HG03045 (cell line): ENCODE measurements around the gene OR8S1.
"Not testable (repeated sequence)": the region's sequence is repeated elsewhere in the genome, so short reads cannot be mapped to it uniquely, and the experiment has no call there.

ENCODE experiments used
- ATAC-seq: cut with Tn5 transposase; IDR thresholded peaks from one replicate; pipeline ENCODE4 v1.9.1; 2021; ENCODE audit warnings: mild to moderate bottlenecking, moderate library complexity; ENCODE audit not compliant: unreplicated experiment

Gene OR8S1, protein sequence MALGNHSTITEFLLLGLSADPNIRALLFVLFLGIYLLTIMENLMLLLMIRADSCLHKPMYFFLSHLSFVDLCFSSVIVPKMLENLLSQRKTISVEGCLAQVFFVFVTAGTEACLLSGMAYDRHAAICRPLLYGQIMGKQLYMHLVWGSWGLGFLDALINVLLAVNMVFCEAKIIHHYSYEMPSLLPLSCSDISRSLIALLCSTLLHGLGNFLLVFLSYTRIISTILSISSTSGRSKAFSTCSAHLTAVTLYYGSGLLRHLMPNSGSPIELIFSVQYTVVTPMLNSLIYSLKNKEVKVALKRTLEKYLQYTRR

DNA sequence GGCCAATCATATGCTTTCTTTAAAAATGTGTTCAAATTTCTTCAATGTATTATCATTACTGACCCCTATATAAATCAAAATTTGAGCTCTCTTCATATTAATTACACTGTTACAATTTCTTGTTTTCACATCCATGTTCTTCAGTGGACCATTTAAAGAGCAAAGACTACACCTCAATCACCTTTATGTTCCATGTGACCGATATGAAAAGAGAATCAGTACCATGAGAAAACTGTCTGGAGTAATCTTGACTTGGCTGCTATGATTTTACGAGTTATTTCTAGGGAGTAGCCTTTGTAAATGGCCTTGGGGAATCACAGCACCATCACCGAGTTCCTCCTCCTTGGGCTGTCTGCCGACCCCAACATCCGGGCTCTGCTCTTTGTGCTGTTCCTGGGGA lies at the start of gene OR8S1:
Gene OR8S1, plus strand, starts transcription at position 301 of the 400 bp plus-strand sequence. Its CDS starts 0 bp downstream, at position 301.
- no peak for ATAC-seq

DNA sequence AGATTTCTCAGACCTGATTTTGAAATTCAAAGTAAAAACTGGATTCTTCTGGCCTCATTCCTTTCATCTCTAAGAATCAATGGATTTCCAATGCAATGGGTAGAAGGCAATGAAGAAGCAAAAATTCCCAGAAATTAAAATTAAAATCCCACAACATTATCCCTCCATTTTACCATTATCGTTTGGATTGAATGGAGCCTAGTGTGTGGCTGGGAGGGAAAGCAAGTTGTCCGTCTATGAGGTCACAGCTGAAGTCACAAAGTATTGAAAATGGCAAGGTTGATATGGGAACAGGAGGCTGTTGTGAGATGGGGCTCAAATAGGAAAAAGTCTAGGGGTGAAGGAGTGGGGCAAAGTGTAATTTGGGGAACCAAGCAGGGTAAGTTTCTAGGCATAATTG lies 43.2 kb upstream of the OR8S1 start, which contains the start of gene C12orf54:
Gene C12orf54, plus strand, starts transcription at position 301 of the 400 bp plus-strand sequence. CDS start 799 bp downstream, outside the sequence.
- ATAC-seq: no peak

DNA sequence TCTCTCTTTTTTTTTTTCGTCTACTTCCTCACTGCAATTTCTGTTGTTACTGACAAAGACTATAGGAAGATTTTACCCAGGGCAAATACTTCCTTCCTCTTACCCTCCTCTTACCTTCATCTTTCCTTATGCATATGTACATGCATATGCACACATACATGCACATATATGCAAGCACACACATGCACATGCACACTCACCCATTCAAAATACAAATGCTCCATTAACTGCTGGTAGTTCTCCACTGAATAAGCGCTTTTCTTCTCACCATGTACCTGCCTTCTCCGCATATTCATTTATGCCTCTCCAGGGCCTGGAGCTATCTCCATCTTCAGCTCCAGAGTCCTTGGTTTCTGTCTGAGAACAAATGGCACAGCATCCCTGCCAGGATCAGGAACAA lies 42.5 kb upstream of the OR8S1 start:
- ATAC-seq: no peak

DNA sequence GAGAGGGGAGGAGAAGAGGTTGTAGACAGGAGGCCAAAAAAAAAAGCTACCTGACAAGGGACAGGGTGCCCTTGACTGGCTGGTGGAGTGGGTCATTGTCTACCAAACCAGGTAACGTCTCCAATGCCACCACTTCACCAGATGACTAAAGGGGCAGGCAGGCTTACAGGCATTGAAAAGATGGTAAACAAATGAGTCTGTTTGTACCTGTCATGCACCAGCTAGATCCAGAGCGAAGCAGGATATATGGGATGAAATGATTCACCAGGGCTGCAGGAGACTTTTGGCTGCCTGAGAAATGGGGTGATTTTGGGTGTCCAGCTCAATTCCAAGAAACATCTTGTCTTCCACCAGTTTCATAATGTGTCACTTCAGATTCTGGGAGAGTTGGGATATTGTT lies 39.2 kb upstream of the OR8S1 start:
- ATAC-seq: no peak

DNA sequence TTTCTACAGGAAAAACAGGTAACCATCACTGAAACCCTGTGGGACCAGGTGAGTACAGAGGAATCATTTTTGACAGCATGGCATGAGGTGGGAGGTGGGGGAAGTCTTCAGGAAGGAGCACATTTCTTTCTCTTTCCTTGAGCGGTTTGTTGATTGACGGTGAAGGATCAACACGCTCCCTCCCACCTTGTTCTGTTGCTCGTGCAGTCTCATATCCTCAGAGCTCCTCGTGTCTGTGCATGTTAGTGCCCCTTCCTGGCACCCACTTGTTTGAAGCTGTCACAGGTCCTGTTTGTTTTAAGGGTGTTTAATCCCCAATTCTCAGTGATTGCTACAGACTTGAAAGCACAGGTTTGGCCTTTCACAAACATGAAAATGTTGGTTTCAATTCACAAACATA lies 38.8 kb upstream of the OR8S1 start:
- no peak for ATAC-seq

DNA sequence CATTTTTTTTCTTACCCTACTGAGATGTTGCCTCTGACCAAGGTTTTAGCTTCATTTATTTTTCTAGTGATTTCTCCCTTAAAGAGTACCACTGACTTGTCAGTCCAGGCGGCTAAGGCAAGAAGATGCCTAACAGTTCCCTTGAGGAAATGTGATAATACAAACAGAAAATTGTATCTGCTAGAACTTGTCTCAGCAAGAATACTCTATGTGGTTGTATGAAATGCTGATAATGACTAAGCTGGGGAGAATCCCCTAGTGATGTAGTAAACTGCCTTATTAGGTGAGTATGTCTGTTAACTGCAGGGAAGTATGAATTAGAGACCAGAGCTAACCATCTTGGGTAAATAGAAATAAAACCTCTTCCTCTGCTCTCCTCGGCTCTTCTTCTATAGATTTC lies 36.4 kb upstream of the OR8S1 start:
- no peak for ATAC-seq

DNA sequence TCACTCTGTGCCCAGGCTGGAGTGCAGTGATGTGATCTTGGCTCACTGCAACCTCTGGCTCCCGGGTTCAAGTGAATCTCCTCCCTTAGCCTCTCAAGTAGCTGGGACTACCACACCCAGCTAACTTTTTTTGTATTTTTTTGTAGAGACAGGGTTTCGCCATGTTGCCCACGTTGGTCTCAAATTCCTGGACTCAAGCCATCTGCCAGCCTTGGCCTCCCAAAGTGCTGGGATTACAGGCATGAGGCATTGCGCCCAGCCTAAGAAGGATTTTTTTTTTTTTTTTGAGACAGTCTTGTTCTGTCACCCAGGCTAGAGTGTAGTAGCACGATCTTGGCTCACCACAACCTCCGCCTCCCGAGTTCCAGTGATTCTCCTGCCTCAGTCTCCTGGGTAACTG lies 36.0 kb upstream of the OR8S1 start:
- not testable (repeated sequence) for ATAC-seq

DNA sequence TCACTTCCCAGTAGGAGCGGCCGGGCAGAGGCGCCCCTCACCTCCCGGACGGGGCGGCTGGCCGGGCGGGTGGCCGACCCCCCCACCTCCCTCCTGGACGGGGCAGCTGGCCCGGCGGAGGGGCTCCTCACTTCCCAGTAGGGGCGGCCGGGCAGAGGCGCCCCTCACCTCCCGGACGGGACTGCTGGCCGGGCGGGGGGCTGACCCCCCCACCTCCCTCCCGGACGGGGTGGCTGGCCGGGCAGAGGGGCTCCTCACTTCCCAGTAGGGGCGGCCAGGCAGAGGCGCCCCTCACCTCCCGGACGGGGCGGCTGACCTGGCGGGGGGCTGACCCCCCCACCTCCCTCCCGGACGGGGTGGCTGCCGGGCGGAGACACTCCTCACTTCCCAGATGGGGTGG lies 25.2 kb upstream of the OR8S1 start:
- ATAC-seq: not testable (repeated sequence)

DNA sequence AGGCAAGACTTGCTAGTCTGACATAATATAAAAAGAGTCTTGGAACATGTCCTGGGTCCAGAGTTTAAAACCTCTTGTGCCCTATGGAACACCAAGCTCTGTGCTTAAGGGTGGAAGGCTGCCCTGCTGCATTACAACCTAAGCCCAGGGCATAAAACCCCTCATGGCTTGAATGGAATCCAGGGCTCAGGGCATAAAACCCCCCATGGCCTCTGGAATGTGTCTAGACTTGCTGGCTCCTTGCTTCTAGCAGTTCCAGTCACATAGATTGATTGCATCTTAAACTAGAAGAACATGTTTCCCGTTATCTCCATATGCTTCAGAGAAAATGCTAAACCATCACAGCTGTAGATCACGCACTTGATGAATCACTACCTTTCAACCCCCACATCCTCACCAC lies 18.6 kb upstream of the OR8S1 start:
- ATAC-seq: not testable (repeated sequence)

DNA sequence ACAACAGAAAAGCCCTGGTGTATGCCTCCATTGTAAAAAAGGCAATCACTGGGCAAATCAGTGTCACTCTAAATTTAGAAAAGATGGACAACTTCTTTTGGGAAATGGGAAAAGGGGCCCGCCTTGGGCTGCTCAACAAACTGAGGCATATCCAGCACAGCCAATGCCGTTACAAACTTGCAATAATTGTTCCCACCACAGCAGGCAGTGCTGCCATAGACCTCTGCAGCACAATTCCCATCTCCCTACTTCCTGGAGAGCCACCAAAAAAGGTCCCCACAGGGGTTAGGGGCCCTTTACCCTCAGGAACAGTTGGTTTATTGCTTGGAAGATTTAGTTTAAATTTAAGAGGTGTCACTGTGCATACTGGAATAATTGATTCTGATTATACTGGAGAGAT lies 16.4 kb upstream of the OR8S1 start:
- no peak for ATAC-seq

DNA sequence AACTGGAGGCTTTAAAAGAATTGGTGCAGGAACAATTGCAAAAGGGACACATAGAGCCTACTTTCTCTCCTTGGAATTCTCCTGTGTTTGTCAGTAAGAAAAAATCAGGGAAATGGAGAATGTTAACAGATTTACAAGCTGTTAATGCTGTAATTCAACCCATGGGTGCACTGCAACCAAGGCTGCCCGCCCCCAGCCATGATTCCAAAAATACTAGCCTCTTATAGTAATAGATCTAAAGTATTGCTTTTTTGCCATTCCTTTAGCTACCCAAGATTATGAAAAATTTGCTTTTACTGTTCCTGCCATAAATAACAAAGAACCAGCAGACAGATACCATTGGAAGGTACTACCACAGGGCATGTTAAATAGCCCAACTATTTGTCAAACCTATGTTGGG lies 15.3 kb upstream of the OR8S1 start:
- ATAC-seq: no peak

DNA sequence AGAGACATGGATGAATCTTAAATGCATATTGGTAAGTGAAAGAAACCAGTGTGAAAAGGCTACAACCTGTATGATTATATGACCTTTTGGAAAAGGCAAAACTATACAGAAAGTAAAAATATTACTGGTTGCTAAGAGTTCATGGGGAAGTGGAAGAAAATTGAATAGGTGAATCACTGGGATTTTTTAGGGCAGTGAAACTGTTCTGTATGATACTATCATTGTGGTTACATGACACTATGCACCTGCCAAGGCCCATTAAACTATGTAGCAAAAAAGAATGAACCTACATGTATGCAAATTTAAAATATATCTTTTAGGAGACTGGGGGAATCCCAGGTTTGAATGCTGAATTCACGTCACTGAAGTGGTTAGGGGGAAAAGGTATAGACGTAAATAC lies 12.6 kb upstream of the OR8S1 start:
- peak; percentile 82 for ATAC-seq

DNA sequence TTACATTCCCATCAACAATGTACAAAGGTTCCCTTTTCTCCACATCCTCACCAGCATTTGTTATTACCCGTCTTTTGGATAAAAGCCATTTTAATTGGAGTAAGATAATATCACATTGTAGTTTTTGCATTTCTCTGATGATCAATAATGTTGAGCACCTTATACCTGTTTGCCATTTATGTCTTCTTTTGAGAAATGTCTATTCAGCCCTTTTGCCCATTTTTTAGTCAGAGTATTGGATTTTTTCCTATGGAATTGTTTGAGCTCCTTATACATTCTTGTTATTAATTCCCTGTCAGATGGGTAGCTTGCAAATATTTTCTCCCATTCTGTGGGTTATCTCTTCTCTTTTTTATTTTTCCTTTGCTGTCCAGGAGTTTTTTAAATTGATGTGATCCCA lies 10.7 kb upstream of the OR8S1 start:
- no peak for ATAC-seq

DNA sequence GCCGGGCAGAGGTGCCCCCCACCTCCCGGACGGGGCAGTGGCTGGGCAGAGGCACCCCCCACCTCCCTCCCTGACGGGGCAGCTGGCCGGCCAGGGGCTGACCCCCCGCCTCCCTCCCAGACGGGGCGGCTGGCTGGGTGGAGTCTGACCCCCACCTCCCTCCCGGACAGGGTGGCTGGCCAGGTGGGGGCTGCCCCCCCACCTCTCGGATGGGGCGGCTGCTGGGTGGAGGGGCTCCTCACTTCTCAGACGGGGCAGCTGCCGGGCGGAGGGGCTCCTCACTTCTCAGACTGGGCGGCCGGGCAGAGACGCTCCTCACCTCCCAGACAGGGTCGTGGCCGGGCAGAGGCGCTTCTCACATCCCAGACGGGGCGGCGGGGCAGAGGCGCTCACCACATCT lies 5.1 kb upstream of the OR8S1 start:
- not testable (repeated sequence) for ATAC-seq

DNA sequence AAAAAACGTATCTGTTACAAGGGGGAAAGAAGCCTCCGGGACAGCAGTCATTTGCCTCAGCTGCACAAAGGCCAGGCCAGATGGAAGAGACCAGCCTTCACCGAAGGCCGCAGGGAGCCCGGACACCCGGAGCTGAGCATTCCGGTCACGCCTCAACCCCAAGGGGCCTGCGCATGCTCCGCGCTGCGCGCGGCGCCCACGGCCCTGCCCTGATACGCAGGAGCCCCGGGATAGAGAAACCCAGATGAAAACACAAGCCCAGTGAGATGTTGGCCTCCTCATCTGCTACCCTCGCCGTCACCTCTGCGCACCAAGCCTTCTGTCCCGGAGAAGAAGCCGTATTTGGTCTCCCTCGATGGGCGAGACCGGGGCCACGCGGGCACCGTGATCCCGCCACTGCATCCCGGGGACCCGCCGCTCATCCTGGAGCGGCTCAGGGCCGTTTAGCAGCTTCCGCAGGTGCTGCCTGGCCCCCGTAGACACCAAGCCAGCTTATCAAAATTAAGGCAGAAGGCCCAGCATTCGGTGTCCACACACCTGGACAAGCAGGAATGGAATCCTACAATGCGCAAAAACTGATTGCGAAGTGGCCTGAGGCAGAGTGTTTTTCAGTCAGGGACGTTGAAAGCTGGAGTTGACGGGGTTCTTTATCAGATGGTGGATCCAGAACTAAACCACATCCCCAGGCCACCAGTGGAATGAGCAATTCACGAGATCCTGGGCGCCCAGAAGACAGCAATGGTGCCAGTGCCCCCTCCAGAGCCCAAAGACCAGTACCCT lies 2.6 kb downstream of the OR8S1 start:
- ATAC-seq: no peak

DNA sequence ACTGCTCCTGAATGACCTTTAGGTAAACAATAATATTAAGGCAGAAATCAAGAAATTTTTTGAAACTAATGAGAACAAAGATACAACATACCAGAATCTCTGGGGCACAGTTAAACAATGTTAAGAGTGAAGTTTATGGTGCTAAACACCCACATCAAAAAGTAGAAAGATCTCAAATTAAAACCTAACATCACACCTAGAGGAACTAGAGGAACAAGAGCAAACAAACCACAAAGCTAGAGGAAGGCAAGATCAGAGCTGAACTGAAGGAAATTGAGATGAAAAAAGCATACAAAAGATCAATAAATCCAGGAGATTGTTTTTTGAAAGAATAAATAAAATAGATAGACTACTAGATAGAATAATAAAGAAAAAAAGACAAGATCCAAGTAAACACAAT lies 7.2 kb downstream of the OR8S1 start:
- no peak for ATAC-seq

DNA sequence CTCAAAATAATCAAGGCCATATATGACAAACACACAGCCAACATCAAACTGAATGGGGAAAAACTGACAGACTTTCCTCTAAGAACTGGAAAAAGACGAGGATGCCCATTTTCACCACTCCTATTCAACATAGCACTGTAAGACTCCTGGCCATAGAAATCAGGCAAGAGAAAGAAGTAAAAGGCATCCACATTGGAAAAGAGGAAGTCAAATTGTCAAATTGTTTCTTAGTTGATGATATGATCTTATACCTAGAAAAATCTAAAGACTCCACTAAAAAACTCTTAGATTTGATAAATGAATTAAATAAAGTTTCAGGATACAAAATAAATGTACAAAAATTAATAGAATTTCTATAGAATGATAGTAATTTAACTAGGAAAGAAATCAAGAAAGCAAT lies 11.2 kb downstream of the OR8S1 start:
- no peak for ATAC-seq

DNA sequence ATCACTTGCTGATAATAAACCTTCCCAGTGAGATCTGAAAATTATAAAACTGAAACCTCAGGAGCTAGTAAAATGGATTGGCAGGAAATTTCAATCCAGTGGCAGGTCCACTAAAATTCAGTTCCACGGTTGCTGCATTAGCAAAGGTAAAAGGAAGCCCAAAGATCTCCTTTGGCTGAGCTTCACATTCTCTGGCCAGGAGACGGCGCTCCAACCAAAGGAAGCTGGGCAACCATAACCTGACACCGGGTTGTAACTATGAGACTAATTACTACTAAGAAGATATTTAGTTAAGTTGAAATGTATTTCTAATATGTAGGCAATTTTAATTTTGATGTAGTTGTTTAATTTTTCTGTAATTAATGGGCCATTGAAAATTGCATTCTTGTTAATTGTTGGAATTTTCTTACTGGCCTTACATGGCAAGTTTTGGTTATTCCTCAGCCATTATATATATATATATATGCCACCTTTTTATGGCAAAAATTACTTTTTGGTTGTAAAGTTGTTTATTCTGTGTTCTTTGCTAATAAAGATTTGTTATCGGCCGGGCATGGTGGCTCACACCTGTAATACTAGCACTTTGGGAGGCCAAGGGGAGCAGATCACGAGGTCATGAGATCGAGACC lies 17.0 kb downstream of the OR8S1 start:
- no peak for ATAC-seq

DNA sequence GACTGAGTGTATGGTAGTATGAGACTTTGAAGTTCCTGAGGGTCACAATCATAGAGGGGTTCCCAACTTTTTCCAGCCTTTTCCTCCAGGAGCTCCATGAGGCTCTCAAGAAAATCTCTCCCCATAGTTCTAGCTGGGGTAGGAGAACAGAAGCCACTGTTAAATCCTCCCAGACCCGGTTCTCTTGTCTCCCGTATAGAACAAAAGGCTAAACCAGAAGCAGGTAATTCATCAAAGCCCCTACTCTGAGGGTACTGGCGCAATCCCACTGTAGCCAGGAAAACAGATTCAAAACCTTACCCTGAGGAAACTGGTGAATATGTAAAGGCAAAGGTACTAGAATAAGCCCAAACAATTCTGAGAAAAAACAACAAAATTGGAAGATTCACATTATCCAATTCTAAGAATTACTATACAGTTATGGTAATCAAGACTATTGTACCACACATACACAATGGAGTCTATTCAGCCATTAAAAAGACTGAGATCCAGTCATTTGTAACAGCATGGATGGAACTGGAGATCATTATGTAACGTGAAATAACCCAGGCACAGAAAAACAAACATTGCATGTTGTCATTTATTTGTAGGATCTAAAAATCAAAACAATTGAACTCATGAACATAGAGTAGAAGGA lies 20.5 kb downstream of the OR8S1 start:
- no peak for ATAC-seq

DNA sequence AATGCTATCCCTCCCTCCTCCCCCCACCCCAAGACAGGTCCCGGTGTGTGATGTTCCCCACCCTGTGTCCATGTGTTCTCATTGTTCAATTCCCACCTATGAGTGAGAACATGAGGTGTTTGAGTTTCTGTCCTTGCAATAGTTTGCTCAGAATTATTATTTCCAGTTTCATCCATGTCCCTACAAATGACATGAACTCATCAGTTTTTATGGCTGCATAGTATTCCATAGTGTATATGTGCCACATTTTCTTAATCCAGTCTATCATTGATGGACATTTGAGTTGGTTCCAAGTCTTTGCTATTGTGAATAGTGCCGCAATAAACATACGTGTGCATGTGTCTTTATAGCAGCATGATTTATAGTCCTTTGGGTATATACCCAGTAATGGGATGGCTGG lies 21.6 kb downstream of the OR8S1 start:
- not testable (repeated sequence) for ATAC-seq

DNA sequence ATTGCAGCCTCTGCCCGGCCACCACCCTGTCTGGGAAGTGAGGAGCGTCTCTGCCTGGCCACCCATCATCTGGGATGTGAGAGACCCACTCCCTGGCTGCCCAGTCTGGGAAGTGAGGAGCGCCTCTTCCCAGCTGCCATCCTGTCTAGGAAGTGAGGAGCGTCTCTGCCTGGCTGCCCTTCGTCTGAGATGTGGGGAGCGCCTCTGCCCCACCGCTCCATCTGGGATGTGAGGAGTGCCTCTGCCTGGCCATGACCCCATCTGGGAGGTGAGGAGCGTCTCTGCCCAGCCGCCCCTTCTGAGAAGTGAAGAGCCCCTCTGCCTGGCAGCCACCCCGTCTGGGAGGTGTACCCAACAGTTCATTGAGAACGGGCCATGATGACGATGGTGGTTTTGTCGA lies 26.2 kb downstream of the OR8S1 start:
- not testable (repeated sequence) for ATAC-seq
